Mesothelial cell of epicardium (in vitro differentiated cells): ENCODE data around the gene SPPL3. TPM values are rescaled to one million over a fixed set of nuclear protein-coding genes. Genes with fewer than 3 reads are reported as not detected.
A peak's percentile ranks its signal among the peaks of the same experiment; 100 is the strongest.

ENCODE experiments used
- DNase-seq, 2 experiments: peaks; one replicate each; pipeline ENCODE4 v3.0.0; 2021; ENCODE audit warnings: low spot score in 2 of 2; ENCODE audit not compliant: unreplicated experiment in 2 of 2
- H3K27ac Mint-ChIP-seq: 2 replicates; pipeline ENCODE4 v1.8.0; 2021; ENCODE audit warnings: mixed read lengths
- H3K27me3 Mint-ChIP-seq: 2 replicates; pipeline ENCODE4 v1.8.0; 2021; ENCODE audit warnings: low read depth, mixed read lengths
- H3K36me3 Mint-ChIP-seq: 2 replicates; pipeline ENCODE4 v1.8.0; 2021; ENCODE audit warnings: mixed read lengths
- H3K4me1 Mint-ChIP-seq: 2 replicates; pipeline ENCODE4 v1.8.0; 2021; ENCODE audit warnings: mixed read lengths
- H3K4me3 Mint-ChIP-seq: 2 replicates; pipeline ENCODE4 v1.8.0; 2021; ENCODE audit warnings: mild to moderate bottlenecking, moderate library complexity, mixed read lengths
- H3K9me3 Mint-ChIP-seq: 2 replicates; pipeline ENCODE4 v1.8.0; 2021; ENCODE audit warnings: mixed read lengths
- CTCF ChIP-seq: fragments of 200-600 bp; sonication (generic); IDR thresholded peaks from one replicate; pipeline ENCODE4 v1.5.0; 2021; ENCODE audit warnings: antibody characterized with exemption; ENCODE audit not compliant: unreplicated experiment
- total RNA-seq: library from RNA; stranded (reverse); gene quantifications from 3 replicates; pipeline ENCODE4 v1.2.1, GENCODE V29; 2021

Gene SPPL3
- total RNA-seq, 1 donor from 2014 or later: 79.8 TPM

DNA sequence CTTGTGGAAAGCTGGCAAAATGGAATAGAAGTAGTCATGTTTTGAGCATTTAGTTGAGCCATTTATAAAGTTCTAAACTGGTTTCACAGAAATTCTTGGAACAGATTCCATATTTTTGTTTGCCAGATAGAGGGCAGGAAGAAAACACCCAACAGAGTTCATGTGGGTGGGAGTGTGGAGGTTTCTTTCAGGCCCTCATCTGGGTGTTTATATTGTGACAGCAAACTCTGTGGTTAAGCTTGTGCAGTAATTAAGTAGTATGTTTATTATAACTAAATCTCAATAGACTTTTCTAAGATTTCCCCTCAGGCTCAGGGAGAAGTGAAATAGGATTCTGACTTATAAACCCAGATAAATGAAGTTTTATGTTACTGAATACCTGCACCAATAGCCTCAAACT lies 57.4 kb downstream of the SPPL3 start:
- Mint-ChIP-seq H3K27ac (peak overlapping the region; percentile 55), H3K36me3 (no peaks in the 10 kb centered on the region), H3K9me3 (no peaks in the 10 kb centered on the region), H3K4me3 (no peak overlapping the region), H3K4me1 (peaks cover 29% of the 10 kb centered on the region), H3K27me3 (no peaks in the 10 kb centered on the region)
- no peak for DNase-seq
- no peak for TF ChIP-seq CTCF

GRCh38 chr12:120845696-120846095 lies 58.5 kb downstream of the SPPL3 start:
- Mint-ChIP-seq H3K36me3 (no peaks in the 10 kb centered on the region), H3K4me1 (peaks cover 29% of the 10 kb centered on the region), H3K9me3 (no peaks in the 10 kb centered on the region), H3K27me3 (no peaks in the 10 kb centered on the region), H3K4me3 (no peak overlapping the region), H3K27ac (no peak overlapping the region)
- TF ChIP-seq CTCF: no peak
- no peak for DNase-seq

- Mint-ChIP-seq H3K4me1 (peaks cover 26% of the 10 kb centered on the region), H3K27me3 (no peaks in the 10 kb centered on the region), H3K9me3 (no peaks in the 10 kb centered on the region), H3K36me3 (peaks cover 2% of the 10 kb centered on the region), H3K4me3 (no peak overlapping the region), H3K27ac (peak overlapping the region; percentile 15)
- DNase-seq: no peak
- TF ChIP-seq CTCF: no peak
Measured at GRCh38 chr12:120844768-120845449, 59.2 kb downstream of the SPPL3 start.

DNA sequence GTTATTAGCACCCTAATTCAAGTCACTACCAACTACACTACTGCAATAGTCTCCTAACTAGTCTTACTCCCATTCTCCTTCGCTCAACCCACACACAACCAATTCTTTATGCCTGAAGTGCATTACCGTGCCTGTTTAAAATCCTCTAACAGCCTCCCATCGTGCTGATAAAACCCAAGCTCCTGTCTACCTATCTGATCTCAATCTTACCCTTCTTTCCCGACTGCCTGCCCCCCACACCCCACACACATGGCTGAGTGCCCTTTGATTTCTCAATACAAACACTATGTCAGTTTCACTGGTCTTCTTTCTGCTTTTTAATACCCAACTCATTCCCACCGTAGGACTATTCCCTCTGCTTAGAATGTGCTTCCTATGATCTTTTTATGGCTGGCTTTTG lies 59.9 kb downstream of the SPPL3 start:
- DNase-seq: no peak
- H3K4me3 Mint-ChIP-seq: no peak overlapping the region
- H3K4me1 Mint-ChIP-seq: peaks cover 22% of the 10 kb centered on the region
- H3K9me3 Mint-ChIP-seq: no peaks in the 10 kb centered on the region
- peaks cover 2% of the 10 kb centered on the region for H3K36me3 Mint-ChIP-seq
- no peak for TF ChIP-seq CTCF
- H3K27ac Mint-ChIP-seq: peak overlapping the region; percentile 15
- no peaks in the 10 kb centered on the region for H3K27me3 Mint-ChIP-seq

GRCh38 chr12:120843472-120843871 lies 60.7 kb downstream of the SPPL3 start:
- TF ChIP-seq CTCF: no peak
- Mint-ChIP-seq H3K9me3 (no peaks in the 10 kb centered on the region), H3K27me3 (no peaks in the 10 kb centered on the region), H3K4me3 (no peak overlapping the region), H3K4me1 (peaks cover 22% of the 10 kb centered on the region), H3K36me3 (peaks cover 2% of the 10 kb centered on the region), H3K27ac (no peak overlapping the region)
- no peak for DNase-seq
